GF-D8 (cell line): ENCODE results near the gene CLEC2D.
"Not testable (repeated sequence)": the region's sequence is repeated elsewhere in the genome, so short reads cannot be mapped to it uniquely, and the experiment has no call there.

ENCODE experiments used
- DNase-seq: peaks from one replicate; lab custom pipeline; 2025; lab: John Stamatoyannopoulos, UW

CLEC2D gene

GRCh38 chr12:9669534-9669933, at the start of gene CLEC2D:
CLEC2D (plus strand) TSS chr12:9669713; CDS start chr12:9669735, 22 bp downstream.
- DNase-seq: no peak

GRCh38 chr12:9625019-9625418, 44.5 kb upstream of the CLEC2D start:
- no peak for DNase-seq

- no peak for DNase-seq
These were observed 43.2 kb upstream of the CLEC2D start for GRCh38 chr12:9626291-9626690.

GRCh38 chr12:9626821-9627220, 42.7 kb upstream of the CLEC2D start:
- DNase-seq: no peak

- no peak for DNase-seq
These were observed 36.7 kb upstream of the CLEC2D start for GRCh38 chr12:9632766-9633165.

GRCh38 chr12:9634177-9634803, 35.2 kb upstream of the CLEC2D start:
- peak; percentile 12 for DNase-seq

GRCh38 chr12:9634969-9635754, 34.4 kb upstream of the CLEC2D start:
- no peak for DNase-seq

- DNase-seq: no peak
These were observed 33.2 kb upstream of the CLEC2D start for GRCh38 chr12:9636150-9636850.

- no peak for DNase-seq
These were observed 32.7 kb upstream of the CLEC2D start for GRCh38 chr12:9636851-9637206.

GRCh38 chr12:9640024-9640423, 29.5 kb upstream of the CLEC2D start:
- no peak for DNase-seq

- no peak for DNase-seq
These were observed 26.8 kb upstream of the CLEC2D start for GRCh38 chr12:9642606-9643265.

GRCh38 chr12:9643266-9643660, 26.2 kb upstream of the CLEC2D start:
- no peak for DNase-seq

- DNase-seq: not testable (repeated sequence)
These were observed 24.4 kb upstream of the CLEC2D start for GRCh38 chr12:9644985-9645551.

GRCh38 chr12:9646794-9647781, 22.4 kb upstream of the CLEC2D start:
- DNase-seq: no peak

- peak; percentile 73 for DNase-seq
These were observed 21.4 kb upstream of the CLEC2D start for GRCh38 chr12:9647825-9648700.

- DNase-seq: no peak
These were observed 20.6 kb upstream of the CLEC2D start for GRCh38 chr12:9648701-9649531.

- DNase-seq: no peak
These were observed 20.0 kb upstream of the CLEC2D start for GRCh38 chr12:9649532-9649940.

- DNase-seq: no peak
These were observed 19.3 kb upstream of the CLEC2D start for GRCh38 chr12:9650151-9650576.

GRCh38 chr12:9651265-9651729, 18.2 kb upstream of the CLEC2D start:
- peak; percentile 57 for DNase-seq
